B cell (primary cell): ENCODE measurements around the gene USH1C.

ENCODE experiments used
- CTCF ChIP-seq: fragments of 200-600 bp; IDR thresholded peaks from one replicate; pipeline ENCODE4 v1.8.0; 2022; ENCODE audit warnings: antibody characterized with exemption, mild to moderate bottlenecking
- EZH2 ChIP-seq: IDR thresholded peaks from 2 replicates; pipeline ENCODE4 v1.6.1; 2012; ENCODE audit warnings: borderline replicate concordance, low read depth, mild to moderate bottlenecking, moderate library complexity, low read length; ENCODE audit not compliant: insufficient read depth, poor library complexity, severe bottlenecking

GRCh38 chr11:17511571-17511970 is 32.6 kb downstream of the USH1C start:
- TF ChIP-seq CTCF (no peak), EZH2 (no peak)
